ENCODE measurements around the gene RAB3IL1.

DNA sequence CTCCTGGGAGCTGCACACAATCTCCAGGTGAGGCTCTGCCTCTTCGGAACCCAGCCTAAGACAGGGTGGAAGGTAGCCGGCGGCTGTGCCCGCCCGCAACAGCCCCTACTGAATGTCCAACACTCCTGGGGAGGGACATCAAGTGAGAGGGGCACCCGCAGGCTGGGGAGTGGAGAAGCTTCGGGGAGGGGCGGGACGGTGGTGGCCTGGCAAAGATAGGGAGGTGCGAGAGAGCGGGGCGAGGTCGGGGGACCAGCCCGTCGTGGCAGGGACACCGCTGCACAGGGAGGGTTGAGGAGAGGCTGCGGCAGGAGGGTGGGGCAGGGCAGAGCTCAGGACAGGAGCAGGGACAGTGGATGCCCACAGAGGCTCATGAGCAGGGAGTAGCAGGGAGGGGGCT is 17.1 kb downstream of the RAB3IL1 start:
- TF ChIP-seq, protein P1, sequence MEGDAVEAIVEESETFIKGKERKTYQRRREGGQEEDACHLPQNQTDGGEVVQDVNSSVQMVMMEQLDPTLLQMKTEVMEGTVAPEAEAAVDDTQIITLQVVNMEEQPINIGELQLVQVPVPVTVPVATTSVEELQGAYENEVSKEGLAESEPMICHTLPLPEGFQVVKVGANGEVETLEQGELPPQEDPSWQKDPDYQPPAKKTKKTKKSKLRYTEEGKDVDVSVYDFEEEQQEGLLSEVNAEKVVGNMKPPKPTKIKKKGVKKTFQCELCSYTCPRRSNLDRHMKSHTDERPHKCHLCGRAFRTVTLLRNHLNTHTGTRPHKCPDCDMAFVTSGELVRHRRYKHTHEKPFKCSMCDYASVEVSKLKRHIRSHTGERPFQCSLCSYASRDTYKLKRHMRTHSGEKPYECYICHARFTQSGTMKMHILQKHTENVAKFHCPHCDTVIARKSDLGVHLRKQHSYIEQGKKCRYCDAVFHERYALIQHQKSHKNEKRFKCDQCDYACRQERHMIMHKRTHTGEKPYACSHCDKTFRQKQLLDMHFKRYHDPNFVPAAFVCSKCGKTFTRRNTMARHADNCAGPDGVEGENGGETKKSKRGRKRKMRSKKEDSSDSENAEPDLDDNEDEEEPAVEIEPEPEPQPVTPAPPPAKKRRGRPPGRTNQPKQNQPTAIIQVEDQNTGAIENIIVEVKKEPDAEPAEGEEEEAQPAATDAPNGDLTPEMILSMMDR (conservative IDR thresholded peaks at IDR 0.05; ENCODE audit: low read depth, low read length) = no peak
- TF ChIP-seq EZH2 (IDR thresholded peaks at IDR 0.05; ENCODE audit: low read length, unreplicated experiment) (no peak), EZH2phosphoT487 (IDR thresholded peaks at IDR 0.05; ENCODE audit: borderline replicate concordance, low read length) (no peak)
